ENCODE measurements around the gene VWA5B2.
"Not testable (repeated sequence)": the region's sequence is repeated elsewhere in the genome, so short reads cannot be mapped to it uniquely, and the experiment has no call there.

The VWA5B2 gene

GRCh38 chr3:184260724-184261269 lies 31.4 kb downstream of the VWA5B2 start:
- peak; percentile 23 for DNase-seq (ENCODE audit: low read depth)
- TF ChIP-seq MYC (IDR thresholded peaks at IDR 0.05; ENCODE audit: low read depth, low read length) (no peak), POLR2A (IDR thresholded peaks at IDR 0.05; ENCODE audit: extremely low read depth, insufficient read length) (no peak), CTCF (IDR thresholded peaks at IDR 0.05; ENCODE audit: low read depth, low read length) (no peak)
- no peak overlapping the region for H3K4me3 ChIP-seq (ENCODE audit: low read depth, low read length)

GRCh38 chr3:184261270-184261853 lies 32.0 kb downstream of the VWA5B2 start, which contains the start of gene CAMK2N2:
Gene CAMK2N2 (minus strand): TSS chr3:184261553. CDS start chr3:184261285, 268 bp downstream.
- TF ChIP-seq MYC (IDR thresholded peaks at IDR 0.05; ENCODE audit: low read depth, low read length) (no peak), POLR2A (IDR thresholded peaks at IDR 0.05; ENCODE audit: extremely low read depth, insufficient read length) (no peak), MAX (IDR thresholded peaks at IDR 0.05; ENCODE audit: low read depth, low read length) (peak; percentile 58; the same call in 1 of the 2 replicates), CTCF (IDR thresholded peaks at IDR 0.05; ENCODE audit: low read depth, low read length) (no peak)
- peak within 1 kb of the TSS; percentile 53 for H3K4me3 ChIP-seq (ENCODE audit: low read depth, low read length)
- DNase-seq (ENCODE audit: low read depth) = peak; percentile 69

- peak overlapping the region; percentile 53 for H3K4me3 ChIP-seq (ENCODE audit: low read depth, low read length)
- TF ChIP-seq MYC (IDR thresholded peaks at IDR 0.05; ENCODE audit: low read depth, low read length) (no peak), CTCF (IDR thresholded peaks at IDR 0.05; ENCODE audit: low read depth, low read length) (no peak), MAX (IDR thresholded peaks at IDR 0.05; ENCODE audit: low read depth, low read length) (no peak), POLR2A (IDR thresholded peaks at IDR 0.05; ENCODE audit: extremely low read depth, insufficient read length) (no peak)
- DNase-seq (ENCODE audit: low read depth) = peak; percentile 64
Observed at GRCh38 chr3:184261854-184262763, 32.7 kb downstream of the VWA5B2 start.

GRCh38 chr3:184262764-184263179 lies 33.4 kb downstream of the VWA5B2 start:
- DNase-seq (ENCODE audit: low read depth) = no peak
- no peak overlapping the region for H3K4me3 ChIP-seq (ENCODE audit: low read depth, low read length)

GRCh38 chr3:184267249-184267648 lies 37.9 kb downstream of the VWA5B2 start:
- DNase-seq (ENCODE audit: low read depth); H3K4me3 ChIP-seq (ENCODE audit: low read depth, low read length): not testable (repeated sequence)

More at GRCh38 chr3:184262764-184263179, 33.4 kb downstream of the VWA5B2 start:
- TF ChIP-seq MAX (IDR thresholded peaks at IDR 0.05; ENCODE audit: low read depth, low read length) (no peak), MYC (IDR thresholded peaks at IDR 0.05; ENCODE audit: low read depth, low read length) (no peak), POLR2A (IDR thresholded peaks at IDR 0.05; ENCODE audit: extremely low read depth, insufficient read length) (no peak), CTCF (IDR thresholded peaks at IDR 0.05; ENCODE audit: low read depth, low read length) (no peak)

- H3K4me3 ChIP-seq (ENCODE audit: low read depth, low read length) = no peak overlapping the region
- no peak for TF ChIP-seq CTCF (IDR thresholded peaks at IDR 0.05; ENCODE audit: low read depth, low read length)
- TF ChIP-seq POLR2A (IDR thresholded peaks at IDR 0.05; ENCODE audit: extremely low read depth, insufficient read length) = no peak
- TF ChIP-seq MAX (IDR thresholded peaks at IDR 0.05; ENCODE audit: low read depth, low read length) = no peak
- TF ChIP-seq MYC (IDR thresholded peaks at IDR 0.05; ENCODE audit: low read depth, low read length) = no peak
- no peak for DNase-seq (ENCODE audit: low read depth)
Observed at GRCh38 chr3:184272269-184272668, 42.9 kb downstream of the VWA5B2 start.
